ENCODE data around the gene POLR1A.
"Not testable (repeated sequence)": the region's sequence is repeated elsewhere in the genome, so short reads cannot be mapped to it uniquely, and the experiment has no call there.

The POLR1A gene

DNA sequence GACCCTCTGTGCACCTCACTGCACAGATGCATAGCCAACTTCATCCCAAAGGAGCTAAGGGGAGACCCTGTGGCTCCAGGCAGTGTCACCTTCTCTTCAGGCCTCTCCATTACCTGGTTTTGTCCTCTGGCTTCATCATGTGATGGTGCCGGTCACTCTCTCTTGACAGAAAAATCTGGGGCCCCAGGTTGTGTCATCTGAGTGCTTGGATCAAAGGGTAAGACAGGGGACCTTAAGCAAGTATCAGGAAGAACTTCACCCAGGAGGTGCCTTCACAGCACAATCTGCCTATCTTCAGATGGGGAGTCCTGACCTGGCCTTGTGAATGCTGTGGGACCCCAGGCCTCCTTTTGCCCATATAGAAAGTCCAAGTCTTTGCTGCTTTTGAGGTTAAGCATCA lies 104.4 kb downstream of the POLR1A start:
- in situ Hi-C loops (cut with MboI; ENCODE audit: low sequenced_read_pairs): no loop called here

DNA sequence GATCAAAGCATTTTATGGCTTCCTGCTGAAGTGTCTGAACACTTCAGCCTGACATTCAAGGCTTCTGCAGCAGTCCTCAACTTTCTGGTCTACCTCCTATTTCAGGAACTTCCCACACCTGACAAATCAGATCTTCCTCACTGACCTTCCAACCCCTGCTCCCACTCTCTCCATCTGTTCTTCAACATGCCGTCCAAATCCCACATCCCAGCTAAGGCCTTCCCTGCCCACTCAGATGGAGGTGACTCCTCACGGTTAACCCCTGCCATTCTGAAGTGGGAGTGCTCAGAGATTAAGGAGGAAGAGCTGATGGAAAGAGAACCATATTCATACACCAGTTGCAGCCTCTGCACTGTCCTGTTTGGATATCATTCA lies 104.8 kb downstream of the POLR1A start:
- in situ Hi-C loops (cut with MboI; ENCODE audit: low sequenced_read_pairs): no loop called here

DNA sequence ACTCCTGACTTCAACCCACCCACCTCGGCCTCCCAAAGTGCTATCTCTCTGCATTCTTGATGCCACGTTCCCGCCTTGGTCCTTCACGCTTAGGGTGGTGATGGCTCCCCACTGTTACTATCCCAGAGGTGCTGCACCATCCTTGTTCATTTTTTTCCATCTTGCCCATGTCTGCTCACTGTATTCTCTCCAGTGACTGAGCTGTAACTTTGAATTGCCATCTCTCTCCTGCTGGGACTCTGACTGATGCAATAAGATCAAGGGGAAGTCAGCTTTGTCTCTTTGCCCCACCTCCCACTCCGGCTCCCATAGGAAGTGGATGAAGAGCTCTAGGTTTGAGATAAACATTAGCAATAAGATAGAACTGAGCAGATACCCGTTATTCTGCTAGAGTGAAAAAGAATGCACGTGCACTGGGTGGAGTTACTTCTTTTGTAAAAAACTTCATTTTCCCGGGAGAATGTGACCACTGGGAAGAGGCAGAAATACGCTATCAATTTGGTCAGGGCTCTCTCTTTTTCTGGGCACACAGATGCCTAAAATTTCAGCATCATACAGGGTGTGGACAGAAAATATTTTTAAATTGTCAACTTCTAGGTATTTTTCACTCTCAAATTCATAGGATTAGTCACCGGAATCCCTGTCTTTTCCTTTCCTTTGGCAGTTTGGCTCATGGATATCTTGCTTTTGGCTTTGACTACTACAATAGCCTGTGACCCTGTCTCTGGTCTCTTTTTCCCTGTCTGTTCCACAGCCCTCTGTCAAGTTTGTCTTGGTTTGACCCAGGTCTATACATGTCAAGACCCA lies 105.4 kb downstream of the POLR1A start:
- in situ Hi-C loops (cut with MboI; ENCODE audit: low sequenced_read_pairs): no loop called here

DNA sequence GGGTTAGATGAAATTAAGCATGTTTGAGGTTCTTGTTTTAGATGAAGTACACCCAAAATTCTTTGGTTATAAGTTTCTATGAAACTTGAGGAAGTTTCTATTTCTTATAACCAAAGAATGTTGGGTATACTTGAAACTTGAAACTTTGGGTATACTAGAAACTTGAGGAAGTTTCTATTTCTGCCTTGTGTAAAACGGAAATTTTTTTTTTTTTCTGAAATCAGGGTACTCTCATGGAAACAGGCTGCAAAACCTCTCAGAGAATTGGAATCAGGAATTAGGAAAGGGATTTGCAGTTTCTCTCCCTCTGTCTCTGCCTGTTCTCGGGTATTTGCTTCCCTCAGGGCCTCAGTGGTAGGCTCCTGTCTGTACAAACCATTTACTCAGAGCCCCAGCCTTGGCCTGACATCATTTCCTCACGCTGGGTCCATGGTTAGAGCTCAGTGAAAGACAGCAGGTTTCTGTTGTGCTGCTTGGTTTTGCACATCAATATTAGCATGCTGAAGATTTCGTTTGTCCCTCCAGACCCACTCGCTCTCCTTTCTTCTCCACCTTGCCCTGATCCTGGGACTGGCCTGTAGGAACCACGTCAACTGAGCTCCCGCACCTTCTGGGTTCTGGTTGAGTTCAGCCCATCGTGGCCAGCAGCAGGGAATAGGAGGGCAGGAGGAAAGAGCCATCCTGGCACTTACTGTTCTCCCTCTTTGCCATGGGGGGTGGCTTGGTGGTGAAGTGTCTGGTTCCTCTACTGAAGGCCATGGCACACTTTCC lies 106.4 kb downstream of the POLR1A start:
- in situ Hi-C loops (cut with MboI; ENCODE audit: low sequenced_read_pairs): no loop called here

DNA sequence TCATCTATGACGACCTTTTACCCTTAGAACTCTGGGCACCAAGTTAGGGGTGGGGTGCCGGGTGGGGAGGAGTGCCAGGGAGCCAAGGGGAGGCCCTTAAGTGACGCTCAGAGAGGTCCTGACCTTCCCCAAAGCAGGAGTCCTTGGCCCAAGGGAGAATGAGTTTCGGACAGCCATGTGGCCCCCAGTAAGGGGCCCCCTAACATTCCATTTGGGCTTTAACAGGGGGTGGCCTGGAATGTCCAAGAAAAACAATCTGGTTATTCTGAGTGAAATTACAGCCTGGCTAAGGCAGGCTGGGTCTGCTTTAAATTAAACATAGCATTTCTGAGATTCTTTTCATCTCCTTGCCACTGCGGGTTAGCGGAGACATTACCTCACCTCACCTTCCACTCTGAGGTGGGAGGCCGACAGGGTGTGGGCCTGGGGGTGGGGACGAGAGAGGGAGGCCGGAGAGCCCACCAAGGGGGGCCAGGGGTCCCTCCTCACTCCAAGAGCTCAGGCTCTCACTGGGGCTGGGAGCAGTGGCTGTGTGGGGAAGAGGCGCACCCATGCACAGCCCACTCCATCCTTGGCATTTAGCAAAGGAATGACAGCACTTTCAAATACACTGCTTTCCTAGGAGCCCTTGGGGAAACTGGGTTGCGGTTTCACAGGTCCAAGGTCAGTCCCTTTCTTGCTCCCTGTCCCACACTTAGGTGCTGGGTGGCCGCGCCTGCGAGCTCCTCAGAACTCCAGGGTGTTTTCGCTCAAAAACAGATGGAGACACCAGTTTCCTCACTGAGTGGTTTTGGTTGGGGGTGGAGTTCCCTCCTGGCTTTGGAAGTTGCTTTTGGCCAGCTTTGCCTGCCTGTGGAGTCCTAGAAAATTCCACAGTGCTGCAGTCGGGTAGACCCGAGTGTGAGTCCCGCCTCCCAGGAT lies 107.4 kb downstream of the POLR1A start:
- in situ Hi-C loops (cut with MboI; ENCODE audit: low sequenced_read_pairs): no loop called here

DNA sequence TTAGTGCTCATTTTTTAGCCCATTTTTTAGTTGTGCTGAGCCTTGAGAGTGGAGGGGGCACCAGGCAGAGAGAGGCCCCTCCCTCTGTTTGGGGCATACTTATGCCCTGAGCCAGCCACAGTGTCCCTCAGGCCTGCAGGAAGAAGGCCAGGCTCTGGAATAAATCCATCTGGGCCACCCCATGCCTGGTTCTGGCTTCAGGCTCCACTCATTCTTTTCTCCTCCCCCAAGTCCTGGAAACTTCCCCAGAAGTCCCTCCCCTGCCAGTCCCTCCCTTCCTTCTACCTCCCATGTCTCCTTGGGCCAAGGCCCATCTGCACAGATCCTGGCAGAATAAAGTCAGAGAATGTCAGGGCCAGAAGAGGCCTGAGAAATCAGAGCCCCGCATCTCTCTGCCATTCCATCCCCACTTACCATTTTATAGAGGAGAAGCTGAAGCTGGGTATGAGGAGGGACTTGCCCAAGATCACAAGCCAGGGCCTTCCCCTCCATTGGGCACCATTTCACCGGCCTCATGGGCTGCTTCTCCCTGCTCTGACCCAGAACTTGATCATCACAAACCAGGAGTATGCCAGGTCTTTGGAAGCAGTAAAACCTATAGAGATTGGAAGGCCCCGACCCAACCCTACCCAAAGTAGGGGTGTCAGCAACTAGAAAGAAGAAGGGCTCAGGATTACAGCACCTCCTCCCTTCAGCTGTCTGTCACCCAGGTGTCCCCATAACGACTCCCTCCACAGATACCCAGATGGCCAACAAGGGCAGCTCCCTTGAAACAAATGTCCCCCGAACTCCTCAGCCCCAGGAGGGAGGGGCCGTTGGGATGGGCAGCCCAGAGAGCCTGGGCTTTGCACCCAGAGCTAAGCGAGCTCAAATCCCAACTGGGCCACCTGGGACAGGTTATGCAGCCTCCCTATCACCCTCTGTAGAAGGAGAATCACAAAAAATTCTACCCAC lies 108.4 kb downstream of the POLR1A start:
- in situ Hi-C loops (cut with MboI; ENCODE audit: low sequenced_read_pairs): no loop called here

DNA sequence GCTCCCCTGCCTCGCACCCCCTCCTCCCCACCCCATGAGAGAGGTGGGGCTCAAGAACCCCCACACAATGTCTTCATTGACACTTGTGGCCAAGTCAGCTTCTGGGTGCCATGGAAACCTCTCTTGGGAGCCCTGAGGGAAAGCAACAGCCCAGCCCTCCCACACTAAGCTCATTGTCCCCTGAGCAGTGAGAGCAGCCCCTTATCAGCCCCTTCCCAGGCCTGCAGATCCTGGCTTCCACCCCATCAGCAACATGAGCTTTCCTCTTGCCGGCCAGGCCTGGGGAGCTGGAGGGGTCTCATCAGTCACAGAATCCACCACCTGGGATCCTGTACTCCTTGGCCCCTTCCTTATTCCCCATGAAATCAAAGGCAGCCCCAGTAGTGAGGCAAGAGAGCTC lies 109.1 kb downstream of the POLR1A start:
- in situ Hi-C loops (cut with MboI; ENCODE audit: low sequenced_read_pairs): no loop called here

DNA sequence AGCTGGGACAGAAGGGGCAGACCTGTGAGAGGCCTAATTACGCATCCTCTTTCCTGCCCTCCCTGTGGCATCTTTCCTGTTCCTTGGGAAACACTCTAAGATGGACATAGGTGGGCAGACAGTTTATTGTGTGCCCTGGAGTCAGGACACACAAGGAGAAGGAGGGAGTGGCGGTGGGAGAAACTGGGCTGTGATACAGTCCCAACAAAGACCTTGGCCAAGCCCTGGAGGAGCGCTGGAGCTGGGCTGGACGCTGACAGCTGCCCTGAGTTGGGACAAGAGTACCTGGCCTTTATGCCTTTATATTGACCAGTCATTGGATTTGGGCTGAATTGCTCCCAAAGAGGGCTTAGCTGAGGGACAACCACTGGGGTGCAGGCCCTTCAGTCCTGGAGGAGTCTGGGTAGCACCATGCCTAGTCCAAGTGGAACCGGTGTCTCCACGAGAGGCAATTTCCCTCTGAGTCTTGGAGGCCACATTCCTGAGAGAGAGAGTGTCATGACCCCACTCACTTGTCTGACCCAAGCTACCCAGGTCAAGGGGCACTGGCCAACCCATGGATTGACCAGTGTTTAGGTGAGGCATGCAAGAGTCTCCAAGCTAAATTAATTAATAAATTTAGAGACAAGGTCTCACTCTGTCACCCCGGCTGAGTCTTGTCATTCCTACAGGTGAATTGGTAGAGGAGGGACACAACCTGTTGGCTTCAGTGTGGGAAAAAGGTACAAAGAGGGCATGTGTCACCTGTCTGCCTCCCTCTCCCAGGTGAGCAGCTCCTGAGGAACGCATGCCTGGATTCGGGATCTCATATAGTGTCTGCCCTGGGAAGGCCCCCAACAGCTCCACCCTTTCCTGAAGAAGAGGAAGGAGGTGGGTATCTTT lies 109.8 kb downstream of the POLR1A start:
- in situ Hi-C loops (cut with MboI; ENCODE audit: low sequenced_read_pairs): no loop called here

DNA sequence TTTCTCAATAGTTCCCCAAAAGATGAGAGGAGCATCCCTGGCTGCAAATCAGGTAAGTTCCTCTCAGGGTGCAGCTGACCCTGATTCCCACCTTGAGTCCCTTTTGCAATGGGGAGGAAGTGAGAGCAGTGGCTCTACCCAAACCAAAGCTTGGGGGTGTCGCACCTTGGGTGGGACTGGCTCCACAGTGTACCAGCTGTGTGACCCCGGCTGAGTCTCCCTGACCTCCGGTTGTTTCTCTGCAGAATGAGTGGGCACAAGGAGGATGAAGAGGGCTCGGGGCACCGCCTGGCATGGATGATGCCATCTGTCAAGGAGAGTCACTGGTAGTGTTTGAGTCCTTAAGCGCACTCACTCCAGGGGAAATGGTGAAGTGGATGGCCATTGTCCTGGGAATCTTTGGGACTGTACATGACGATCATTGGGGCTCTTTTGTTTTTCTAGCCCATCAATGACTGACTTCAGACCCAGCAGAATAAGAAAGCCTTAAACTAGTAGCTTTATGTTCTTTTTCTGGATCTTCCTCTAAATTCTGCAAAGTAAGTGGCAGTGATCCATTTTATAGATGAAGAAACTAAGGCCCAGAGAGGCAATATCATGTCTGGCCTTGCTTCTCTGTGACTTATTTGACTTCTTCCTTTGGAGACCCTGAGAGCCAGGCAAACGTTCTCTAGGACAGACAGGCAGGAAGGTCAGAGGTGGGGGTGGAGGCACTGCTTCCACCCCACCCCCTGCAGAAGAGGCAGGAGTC lies 110.6 kb downstream of the POLR1A start:
- in situ Hi-C loops (cut with MboI; ENCODE audit: low sequenced_read_pairs): no loop called here

DNA sequence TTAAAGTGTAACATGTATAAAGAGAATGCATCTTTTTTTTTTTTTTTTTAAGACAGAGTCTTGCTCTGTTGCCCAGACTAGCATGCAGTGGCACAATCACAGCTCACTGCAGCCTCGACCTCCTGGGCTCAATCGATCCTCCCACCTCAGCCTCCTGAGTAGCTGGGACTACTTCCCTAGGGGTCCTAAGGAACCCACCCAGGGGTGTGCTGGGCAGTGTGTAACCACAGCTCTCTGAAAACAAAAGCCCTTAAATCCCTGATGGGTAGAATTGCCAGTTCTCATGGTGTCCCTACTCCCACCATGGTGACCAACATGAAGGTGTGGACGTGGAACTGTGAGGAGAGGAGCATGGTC lies 111.3 kb downstream of the POLR1A start:
- in situ Hi-C loops (cut with MboI; ENCODE audit: low sequenced_read_pairs): no loop called here

DNA sequence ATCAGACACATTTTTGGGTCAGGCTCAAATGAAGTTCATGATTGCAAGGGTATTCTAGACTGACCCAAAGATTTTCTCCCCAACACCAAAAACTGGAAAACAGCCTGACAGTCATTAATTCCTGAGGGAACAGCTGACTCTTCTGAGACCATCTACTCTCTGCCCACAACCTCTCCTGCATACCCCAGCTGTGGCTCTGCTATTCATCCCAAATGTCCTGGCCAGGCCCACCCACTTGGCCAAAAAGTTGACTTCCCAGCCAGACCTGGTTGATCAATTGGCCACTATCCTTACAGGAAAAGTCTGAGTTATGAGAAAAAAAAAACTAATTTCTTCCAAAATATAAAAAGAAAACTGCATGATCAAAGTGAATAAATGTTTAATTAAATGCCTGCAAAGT lies 113.1 kb downstream of the POLR1A start:
- in situ Hi-C loops (cut with MboI; ENCODE audit: low sequenced_read_pairs): no loop called here

DNA sequence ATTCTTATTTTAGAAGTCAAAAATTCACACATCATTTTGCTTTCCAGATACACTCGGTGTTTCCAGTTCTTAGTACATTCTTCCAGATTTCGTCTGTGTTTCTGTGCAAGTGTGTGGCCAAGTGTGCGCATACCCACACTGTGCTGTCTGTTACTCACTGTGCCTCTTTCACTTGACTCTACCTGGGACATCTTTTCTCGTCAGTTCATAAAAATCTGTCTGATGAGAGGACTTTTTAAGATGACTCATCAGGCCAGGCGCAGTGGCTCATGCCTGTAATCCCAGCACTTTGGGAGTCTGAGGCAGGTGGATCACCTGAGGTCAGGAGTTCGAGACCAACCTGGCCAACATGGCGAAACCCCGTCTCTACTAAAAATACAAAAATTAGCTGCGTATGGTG lies 113.6 kb downstream of the POLR1A start:
- in situ Hi-C loops (cut with MboI; ENCODE audit: low sequenced_read_pairs): not testable (repeated sequence)

DNA sequence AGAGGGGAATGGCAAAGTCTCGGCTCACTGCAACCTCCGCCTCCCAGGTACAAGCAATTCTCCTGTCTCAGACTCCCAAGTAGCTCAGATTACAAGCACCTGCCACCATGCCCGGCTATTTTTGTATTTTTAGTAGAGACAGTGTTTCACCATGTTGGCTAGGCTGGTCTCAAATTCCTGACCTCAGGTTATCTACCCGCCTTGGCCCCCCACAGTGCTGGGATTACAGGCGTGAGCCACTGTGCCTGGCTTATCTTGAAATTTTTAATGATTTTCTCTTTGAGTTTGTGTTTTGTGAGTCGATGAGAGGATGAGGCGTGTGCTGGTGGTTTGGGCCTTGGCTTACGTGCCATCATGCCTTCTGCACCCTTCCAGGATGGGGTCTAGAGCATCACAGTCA lies 115.6 kb downstream of the POLR1A start:
- in situ Hi-C loops (cut with MboI; ENCODE audit: low sequenced_read_pairs): no loop called here

DNA sequence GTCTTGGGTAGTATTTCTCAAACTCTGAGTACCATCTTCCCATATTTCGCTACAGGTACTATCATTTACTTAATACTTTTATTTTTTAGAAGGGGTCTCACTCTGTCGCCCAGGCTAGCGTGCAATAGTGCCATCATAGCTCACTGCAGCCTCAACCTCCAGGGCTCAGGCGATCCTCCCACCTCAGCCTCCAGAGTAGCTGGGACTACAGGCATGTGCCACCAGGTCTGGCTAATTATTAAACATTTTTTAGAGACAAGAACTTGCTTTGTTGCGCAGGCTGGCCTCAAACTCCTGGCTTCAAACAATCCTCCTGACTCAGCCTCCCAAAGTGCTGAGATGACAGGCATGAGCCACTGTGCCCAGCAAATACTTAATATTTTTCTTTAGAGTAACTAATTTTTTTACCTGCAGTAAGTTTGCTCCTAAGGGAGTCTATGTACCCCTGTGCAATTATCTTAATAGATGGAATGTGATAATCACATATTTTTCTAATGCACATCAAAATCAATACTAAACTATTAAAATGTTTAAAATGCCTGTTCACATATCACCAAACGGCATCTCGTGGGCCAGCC lies 116.3 kb downstream of the POLR1A start:
- in situ Hi-C loops (cut with MboI; ENCODE audit: low sequenced_read_pairs): no loop called here

DNA sequence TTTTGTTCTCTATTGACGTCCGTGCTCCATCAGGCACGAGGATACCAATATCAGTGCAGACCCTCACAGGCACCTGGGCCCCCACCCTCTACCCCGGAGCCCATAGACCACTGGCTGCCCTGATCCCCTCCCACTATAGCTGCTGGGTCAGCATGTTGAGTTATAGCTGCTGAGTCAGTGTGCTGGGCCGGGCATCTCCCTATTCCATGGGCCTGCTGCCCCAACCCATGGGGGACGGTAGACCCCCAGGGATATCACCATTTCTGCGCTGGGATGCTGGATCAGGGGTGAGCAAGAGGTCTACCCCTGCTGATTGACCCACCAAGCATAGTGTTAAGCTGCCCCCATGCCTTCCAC lies 116.8 kb downstream of the POLR1A start:
- in situ Hi-C loops (cut with MboI; ENCODE audit: low sequenced_read_pairs): no loop called here

DNA sequence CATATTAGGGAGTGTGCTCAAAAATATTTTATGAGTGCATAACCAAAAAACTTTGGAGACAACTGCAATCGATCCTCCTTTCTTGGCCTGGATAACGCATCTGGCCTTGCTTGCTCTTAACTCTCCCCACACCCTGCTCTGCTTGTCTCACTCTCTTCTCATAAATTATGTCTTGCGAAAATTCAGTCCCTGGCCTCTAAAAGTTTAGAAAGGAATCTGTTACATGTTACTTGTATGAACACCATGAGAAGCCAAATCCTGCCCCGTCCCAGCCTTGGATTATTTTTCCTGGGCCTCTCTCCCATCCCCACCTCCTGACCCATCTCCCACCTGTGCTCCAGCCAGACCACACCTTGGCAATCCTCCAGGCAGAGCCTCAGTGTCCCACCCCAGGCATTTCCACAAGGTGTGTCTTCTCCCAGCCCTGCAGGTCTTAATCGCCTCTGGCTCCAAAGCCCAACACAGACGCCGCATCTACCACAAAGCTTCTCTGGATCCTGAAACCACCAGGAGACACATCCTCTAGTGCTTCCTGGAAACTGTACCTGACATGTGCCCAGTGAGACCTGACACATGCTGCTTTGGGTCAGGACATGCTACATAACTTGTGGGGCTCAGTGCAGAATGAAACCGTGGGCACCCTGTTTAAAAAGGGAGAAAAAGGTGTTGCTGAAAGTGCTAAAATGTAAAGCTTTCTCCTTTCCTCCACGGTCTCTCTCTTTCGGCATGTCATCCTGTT lies 117.3 kb downstream of the POLR1A start:
- in situ Hi-C loops (cut with MboI; ENCODE audit: low sequenced_read_pairs): no loop called here

DNA sequence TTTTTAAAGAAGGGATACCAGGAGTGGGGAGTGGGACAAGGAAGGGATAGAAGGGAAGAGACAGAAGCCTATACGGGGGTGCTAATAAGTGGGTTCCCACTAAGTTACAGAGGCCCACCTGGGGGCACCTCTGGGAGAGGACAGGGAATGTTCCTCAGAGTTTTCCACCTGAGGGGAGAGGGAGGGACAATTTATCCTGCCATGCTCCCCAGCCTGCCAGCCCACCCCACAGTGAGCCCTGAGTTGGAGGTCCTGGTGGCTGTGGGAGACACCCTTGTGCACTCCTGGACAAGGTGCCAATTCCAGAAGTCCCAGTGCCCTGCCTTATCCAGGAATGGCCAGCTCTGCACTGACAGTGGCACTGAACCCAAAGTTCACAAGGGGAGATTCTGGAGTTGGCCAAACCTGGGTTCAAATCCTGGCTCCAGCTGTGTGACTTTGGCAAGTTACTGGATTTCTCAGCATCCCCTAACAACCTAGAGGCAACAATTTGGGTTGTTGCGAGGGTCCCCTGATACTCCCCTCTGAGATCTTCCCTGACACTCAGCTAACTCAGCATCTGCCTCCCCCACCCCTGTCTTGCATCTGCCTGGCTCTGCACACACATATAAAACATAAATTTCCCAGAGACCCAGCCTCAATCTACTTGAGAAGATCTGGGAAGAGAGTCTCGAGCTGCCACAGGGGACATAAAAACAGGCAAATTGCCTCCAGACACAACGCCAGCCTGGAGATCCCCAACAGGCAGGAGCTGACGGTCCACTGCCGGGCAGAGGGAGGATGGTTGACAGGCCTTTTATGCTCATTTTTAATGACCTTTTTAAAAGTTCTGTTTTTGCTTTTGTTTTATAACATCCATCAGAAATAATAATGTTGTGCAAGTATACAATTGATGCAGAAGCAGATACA lies 118.2 kb downstream of the POLR1A start:
- in situ Hi-C loops (cut with MboI; ENCODE audit: low sequenced_read_pairs): no loop called here

All from HL-60/S4 treated with phorbol 12-myristate 13-acetate at 8.2 ng/mL for 4 days and 3 days (cell line).